K562 (cell line): ENCODE results near the gene ZNF322. TPM values are rescaled to one million over a fixed set of nuclear protein-coding genes. Genes with fewer than 3 reads are reported as not detected.

Experiments
- ATAC-seq: fragments of 200-7000 bp; cut with Tn5 transposase; 3 replicates; pipeline ENCODE4 v1.9.1; 2020; ENCODE audit warnings: moderate library complexity
- BruUV-seq: library from RNA; stranded (reverse); fragments of 400-500 nt; replicated peaks from 2 replicates; lab custom pipeline; 2021; lab: Mats Ljungman, UMichigan
- CTCF ChIA-PET: fragments of 300-600 bp; formaldehyde crosslinking; extraction: SDS; loops from one replicate; lab custom pipeline; 2021; ENCODE audit warnings: low intra/inter-chr PET ratio; lab: Yijun Ruan, JAX
- POLR2A ChIA-PET: fragments of 300-600, 350-650 bp; sonication (Branson Sonifier 250); formaldehyde crosslinking; extraction: SDS; loops from one replicate; lab custom pipeline; 2021; ENCODE audit warnings: antibody characterized with exemption, inconsistent platforms; lab: Yijun Ruan, JAX
- DNase-seq, 4 experiments: peaks; one replicate each; pipeline versions ENCODE4 v3.0.0 to v3.0.0-alpha.2; 2011 to 2018; ENCODE audit warnings: low spot score in 3 of 4, mixed read lengths in 3 of 4; ENCODE audit errors: extremely low read depth in 1 of 4
- FAIRE-seq: peaks from 2 replicates; lab custom pipeline; 2011; peaks lifted over from hg19 to GRCh38; lab: Jason Lieb, UNC
- H2AFZ ChIP-seq: 2 replicates; pipeline ENCODE4 v1.6.0; 2011; ENCODE audit warnings: low read depth, low read length, control low read depth, inconsistent platforms
- H3K27ac ChIP-seq: fragments of 200-600 bp; 3 replicates; pipeline ENCODE4 v1.8.0; 2011; ENCODE audit warnings: low read depth, mild to moderate bottlenecking, control low read depth, inconsistent platforms, low read length, moderate library complexity, mixed read lengths; ENCODE audit errors: extremely low read depth
- H3K27me3 ChIP-seq, 2 experiments: fragments of 300-600 bp in 1 of 2; 2 replicates in 1 of 2; 3 replicates in 1 of 2; pipeline versions ENCODE4 v1.6.0 to v1.8.0; 2011; ENCODE audit warnings: inconsistent platforms in 2 of 2, low read length in 2 of 2, mild to moderate bottlenecking in 1 of 2, mixed read lengths in 1 of 2, moderate library complexity in 1 of 2; ENCODE audit not compliant: control insufficient read depth in 2 of 2, insufficient read depth in 2 of 2
- H3K36me3 ChIP-seq: fragments of 300-600 bp; 3 replicates; pipeline ENCODE4 v1.8.0; 2011; ENCODE audit warnings: mild to moderate bottlenecking, low read length, inconsistent platforms; ENCODE audit not compliant: control insufficient read depth, insufficient read depth
- H3K4me1 ChIP-seq, 2 experiments: fragments of 200-600 bp in 1 of 2; replicated peaks in 1 of 2; 2 replicates in 1 of 2; 3 replicates in 1 of 2; pipeline versions ENCODE4 v1.5.1 to v1.8.0; 2011; ENCODE audit warnings: inconsistent platforms in 2 of 2, low read length in 2 of 2, mild to moderate bottlenecking in 1 of 2, mixed read lengths in 1 of 2, moderate library complexity in 1 of 2; ENCODE audit not compliant: control insufficient read depth in 2 of 2, insufficient read depth in 2 of 2
- H3K4me2 ChIP-seq: 2 replicates; pipeline ENCODE4 v1.6.1; 2011; ENCODE audit warnings: low read length, control low read depth, inconsistent platforms, mixed read lengths; ENCODE audit not compliant: insufficient read depth
- H3K4me3 ChIP-seq: fragments of 200-600 bp; sonication (generic), shearing (Covaris generic); 2 replicates; pipeline ENCODE4 v1.5.1; 2016; ENCODE audit warnings: control low read depth, inconsistent platforms
- H3K79me2 ChIP-seq: fragments of 200-600 bp; 3 replicates; pipeline ENCODE4 v1.8.0; 2011; ENCODE audit warnings: low read length, inconsistent platforms; ENCODE audit not compliant: control insufficient read depth, insufficient read depth
- H3K9ac ChIP-seq, 2 experiments: 2 replicates each; pipeline versions ENCODE4 v1.6.0 to v1.6.1; 2011; ENCODE audit warnings: low read depth in 2 of 2, low read length in 2 of 2, control low read depth in 1 of 2, inconsistent platforms in 1 of 2, mild to moderate bottlenecking in 1 of 2, mixed read lengths in 1 of 2; ENCODE audit not compliant: insufficient read depth in 1 of 2
- H3K9me1 ChIP-seq: one replicate; pipeline ENCODE4 v1.6.0; 2011; ENCODE audit warnings: inconsistent platforms, mild to moderate bottlenecking, low read length, moderate library complexity; ENCODE audit not compliant: control insufficient read depth, insufficient read depth
- H3K9me3 ChIP-seq: replicated peaks from 2 replicates; pipeline ENCODE4 v1.5.1; 2011; ENCODE audit warnings: low read depth, low read length, inconsistent platforms; ENCODE audit not compliant: control insufficient read depth, insufficient read depth
- H4K20me1 ChIP-seq: replicated peaks from 2 replicates; pipeline ENCODE4 v1.6.1; 2011; ENCODE audit warnings: low read length, inconsistent platforms, mixed read lengths; ENCODE audit not compliant: control insufficient read depth, insufficient read depth
- CC2D1A ChIP-seq: fragments of 450-650 bp; IDR thresholded peaks from 2 replicates; pipeline ENCODE4 v1.6.1; 2017; ENCODE audit warnings: mild to moderate bottlenecking
- CTBP1 ChIP-seq: fragments of 450-650 bp; IDR thresholded peaks from 2 replicates; pipeline ENCODE4 v1.6.1; 2016; ENCODE audit warnings: borderline replicate concordance
- ETV6 ChIP-seq, 3 experiments: fragments of 150-350 bp in 1 of 3; sonication (generic) in 1 of 3; formaldehyde crosslinking in 1 of 3; IDR thresholded peaks; 2 replicates each; pipeline versions ENCODE4 v1.6.1 to v1.8.0; 2014 to 2022; ENCODE audit warnings: borderline replicate concordance in 2 of 3, low read depth in 2 of 3, antibody characterized with exemption in 1 of 3, low read length in 1 of 3, mild to moderate bottlenecking in 1 of 3, missing genetic modification reagents in 1 of 3
- L3MBTL2 ChIP-seq: fragments of 450-650 bp; IDR thresholded peaks from 2 replicates; pipeline ENCODE4 v1.6.1; 2016; ENCODE audit warnings: mild to moderate bottlenecking, moderate library complexity
- MAZ ChIP-seq, 2 experiments: fragments of 450-650 bp in 1 of 2; sonication (generic) in 1 of 2; formaldehyde crosslinking; IDR thresholded peaks in 1 of 2; conservative IDR thresholded peaks in 1 of 2; 2 replicates each; pipeline versions ENCODE4 v1.4.0 to v1.5.0; 2020; ENCODE audit warnings: mild to moderate bottlenecking in 1 of 2, missing genetic modification reagents in 1 of 2
- NR2F6 ChIP-seq: fragments of 450-650 bp; formaldehyde crosslinking; IDR thresholded peaks from 2 replicates; pipeline ENCODE4 v1.4.0; 2020; ENCODE audit warnings: mild to moderate bottlenecking
- ZNF3 ChIP-seq: fragments of 250-450 bp; sonication (Bioruptor Pico); IDR thresholded peaks from 2 replicates; pipeline ENCODE4 v1.5.0; 2021; ENCODE audit warnings: mild to moderate bottlenecking, moderate library complexity
- WGBS: fragments of 100-300 bp; shearing (Covaris generic); methylation state at CpG from one replicate; pipeline ENCODE4 v1.1.6; 2016; ENCODE audit warnings: low coverage, mixed read lengths; ENCODE audit not compliant: insufficient coverage; ENCODE audit errors: missing lambda C conversion rate; 5-methylcytosine and 5-hydroxymethylcytosine counted together
- in situ Hi-C: fragments of 300-500 bp; cut with MboI; formaldehyde crosslinking; loops from 4 replicates; pipeline ENCODE4 v1.15.0; 2018; ENCODE audit warnings: inconsistent platforms, mixed read lengths
- intact Hi-C: fragments of 100-400 bp; cut with micrococcal nuclease; formaldehyde crosslinking; loops from 2 replicates; pipeline ENCODE4 v1.14.2; 2022
- polyA plus RNA-seq, 8 experiments: library from polyadenylated mRNA; depleted of rRNA in 4 of 8; stranded (reverse) in 5 of 8; unstranded in 3 of 8; fragments of >200 nt; fragmentation: Nextera tagmentation in 2 of 8; fragmentation: Illumina TruSeq in 1 of 8; extraction: Ambion mirVana in 2 of 8; extraction: Trizol in 1 of 8; gene quantifications; 2 replicates each; pipeline versions ENCODE4 v1.2.1 to v1.2.3, GENCODE V29; 2011 to 2014; ENCODE audit warnings: inconsistent platforms in 1 of 8, missing spikeins in 1 of 8
- total RNA-seq, 7 experiments: library from RNA; depleted of rRNA in 6 of 7; stranded (reverse); fragments of >200 nt in 6 of 7; fragmentation: Illumina TruSeq in 2 of 7; extraction: Trizol in 2 of 7; gene quantifications; 2 replicates each; pipeline versions ENCODE4 v1.2.1 to v1.2.3, GENCODE V29; 2011 to 2021; ENCODE audit warnings: low replicate concordance in 1 of 7
- TF ChIP-seq, protein P1 (sequence below): fragments of 250-450 bp; sonication (Bioruptor Pico); IDR thresholded peaks from 2 replicates; pipeline ENCODE4 v1.5.0; 2021; ENCODE audit warnings: mild to moderate bottlenecking, moderate library complexity

Gene ZNF322
- total and polyA plus RNA-seq, 9 of the 15 experiments (the other 6 are each of a cell fraction or from before 2014, with no cell fraction given) = 4.7 to 31.2 (median 18.7) TPM

DNA sequence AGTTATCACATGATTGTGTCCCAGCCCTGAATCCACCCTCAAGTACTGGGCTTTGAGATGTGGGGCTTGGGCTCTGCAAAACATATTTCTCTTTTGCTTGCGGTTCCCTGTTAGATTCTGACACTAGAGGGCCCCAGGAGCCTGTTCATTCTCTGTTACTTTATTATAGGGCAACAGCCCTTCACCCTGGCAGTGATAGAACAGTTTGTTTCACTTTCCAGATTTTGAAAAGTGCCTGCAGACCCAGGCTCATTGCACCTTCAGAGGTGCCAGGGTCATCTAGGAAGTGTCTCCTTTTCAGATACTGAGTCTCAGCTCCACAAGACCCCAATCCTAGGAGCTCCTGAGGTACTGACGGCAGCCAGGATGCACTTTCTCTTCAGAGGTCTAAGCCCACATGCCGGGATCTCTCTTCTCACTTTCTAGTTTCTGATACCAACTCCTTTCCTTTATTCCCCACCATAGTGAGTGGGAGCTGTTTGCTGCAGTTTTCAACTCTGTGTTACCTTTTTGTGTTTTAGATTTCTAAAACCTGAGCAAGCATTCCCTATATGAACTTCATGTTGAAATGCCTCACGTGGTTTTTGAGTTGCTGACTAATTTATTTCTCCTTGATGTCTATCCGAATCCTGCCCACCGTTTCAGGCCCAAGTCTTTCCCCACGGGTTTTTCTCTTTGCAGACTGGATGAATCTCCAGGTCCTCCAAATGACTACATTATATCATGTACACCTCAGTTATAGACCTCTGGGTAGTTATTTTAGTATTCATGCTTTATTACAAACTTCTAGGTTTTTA is 51.9 kb downstream of the ZNF322 start (continued):
- peak; percentile 46 for TF ChIP-seq CC2D1A
- TF ChIP-seq ZNF3 (CRISPR knock-in tag) = no peak
- peak; percentile 43 for TF ChIP-seq L3MBTL2
- TF ChIP-seq ETV6 (IDR thresholded peaks at IDR 0.05; ENCODE audit: borderline replicate concordance in 1 of 2, low read depth in 2 of 2, low read length in 1 of 2) = no peak
- TF ChIP-seq ETV6 (CRISPR knock-in tag; IDR thresholded peaks at IDR 0.05; ENCODE audit: borderline replicate concordance) = no peak
- TF ChIP-seq MAZ (CRISPR knock-in tag; conservative IDR thresholded peaks at IDR 0.05 in 1 of 2, IDR thresholded peaks at IDR 0.05 in 1 of 2) = peak in 1 of 2 experiments; percentile 38; a peak in 1 of 4 replicates
- TF ChIP-seq CTBP1 = peak; percentile 20; the same call in 1 of the 2 replicates

DNA sequence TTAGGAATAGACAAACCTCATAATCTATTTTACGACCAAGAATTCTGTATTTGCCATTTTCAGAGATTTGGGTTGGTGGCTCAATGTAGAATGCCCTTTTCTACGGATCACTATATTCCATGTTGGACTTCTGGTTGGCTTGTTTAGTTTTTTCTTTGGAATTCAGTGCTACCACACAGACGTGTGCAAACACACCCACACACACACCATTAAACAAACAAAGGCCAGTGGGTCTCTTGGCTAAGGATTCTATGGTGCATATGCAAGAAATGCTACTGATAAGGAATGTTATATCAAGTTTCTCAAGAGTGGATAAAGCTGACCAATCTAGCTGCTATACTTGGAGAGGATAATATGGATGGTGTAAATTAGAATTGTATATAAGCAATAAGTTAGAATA is 54.7 kb downstream of the ZNF322 start:
- no peak overlapping the region for H2AFZ ChIP-seq
- H3K4me3 ChIP-seq = no peak overlapping the region
- intact Hi-C loops (no loop called here), in situ Hi-C loops (no loop called here)
- no peak for FAIRE-seq
- no peaks in the 10 kb centered on the region for H4K20me1 ChIP-seq
- no peak for ATAC-seq
- H3K79me2 ChIP-seq = no peaks in the 10 kb centered on the region
- no peak overlapping the region for H3K4me2 ChIP-seq
- WGBS = 13% methylated on average over 3 of the region's 3 CpGs
- DNase-seq = no peak
- H3K36me3 ChIP-seq = peaks cover 7% of the 10 kb centered on the region; the same call in 2 of the 3 replicates
- H3K9me3 ChIP-seq = no peaks in the 10 kb centered on the region
- no peaks in the 10 kb centered on the region for H3K9me1 ChIP-seq
- no peak overlapping the region for H3K27ac ChIP-seq
- no peak overlapping the region for H3K9ac ChIP-seq
- POLR2A ChIA-PET = no interaction called here
- BruUV-seq = no TSS peak
- CTCF ChIA-PET = interaction anchor here (1.4 kb wide), 1 partner anchor 474 kb away, joined by 4 read pairs; no protein-coding TSS in a partner anchor
- no peaks in the 10 kb centered on the region for H3K27me3 ChIP-seq
- H3K4me1 ChIP-seq = no peaks in the 10 kb centered on the region; a peak in 1 of 5 replicates
- TF ChIP-seq, protein P1, sequence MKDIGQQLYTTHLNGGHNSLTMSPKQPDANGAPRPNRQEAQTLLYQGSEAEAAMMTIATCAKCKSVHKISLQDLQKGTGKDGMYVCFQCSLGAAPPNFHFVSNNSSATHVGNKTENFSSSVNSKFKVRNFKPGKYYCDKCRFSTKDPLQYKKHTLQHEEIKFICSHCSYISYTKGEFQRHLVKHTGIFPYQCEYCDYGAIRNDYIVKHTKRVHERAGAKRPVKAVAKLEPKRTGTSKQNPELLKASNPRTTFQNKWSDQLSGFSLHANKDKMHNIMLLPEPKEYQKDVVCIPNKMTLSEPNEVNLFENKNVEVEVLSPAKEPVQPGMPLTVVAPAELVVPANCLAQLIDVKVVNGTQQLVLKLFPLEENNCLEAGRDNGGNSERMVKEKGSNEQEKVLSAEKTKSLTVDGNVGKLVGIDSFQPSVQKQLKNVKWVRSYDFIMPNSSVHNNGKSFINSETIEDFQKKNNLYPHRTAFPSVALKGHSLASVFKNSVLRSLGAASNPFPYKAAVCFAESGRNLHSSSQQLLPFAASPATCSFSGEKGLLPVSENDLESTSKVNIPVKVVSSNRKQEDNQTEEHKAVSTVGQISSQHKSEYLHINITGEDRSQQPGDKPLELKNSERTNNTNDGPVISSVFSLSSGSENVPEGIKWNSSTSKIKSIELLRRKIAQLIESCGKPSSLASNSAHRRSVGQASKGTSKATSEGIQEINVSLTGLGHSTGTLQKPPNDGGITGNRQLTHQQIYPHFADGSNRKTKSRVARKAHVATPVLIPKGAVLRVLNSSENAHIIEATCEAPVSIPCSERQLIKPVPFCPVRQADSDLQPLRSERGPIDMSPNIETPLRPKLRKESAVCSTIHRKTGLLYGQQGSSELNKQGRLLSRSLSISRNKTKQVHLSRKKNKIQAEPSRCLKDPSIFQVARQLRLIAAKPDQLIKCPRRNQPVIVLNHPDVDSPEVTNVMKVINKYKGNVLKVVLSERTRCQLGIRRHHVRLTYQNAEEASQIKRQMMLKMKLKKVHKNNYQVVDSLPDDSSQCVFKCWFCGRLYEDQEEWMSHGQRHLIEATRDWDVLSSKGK (CRISPR knock-in tag) = no peak
- no peak for TF ChIP-seq NR2F6 (CRISPR knock-in tag)
